Mesendoderm (in vitro differentiated cells): ENCODE measurements around the gene ARMC12.

ENCODE experiments used
- DNase-seq: peaks from one replicate; pipeline ENCODE4 v3.0.0; 2013
- H2AK5ac ChIP-seq: 2 replicates; pipeline ENCODE4 v1.6.1; 2013; ENCODE audit warnings: low read length, inconsistent platforms
- H2BK120ac ChIP-seq: 2 replicates; pipeline ENCODE4 v1.6.1; 2013; ENCODE audit warnings: low read depth, mild to moderate bottlenecking, low read length, moderate library complexity, mixed read lengths
- H2BK15ac ChIP-seq: replicated peaks from 2 replicates; pipeline ENCODE4 v1.6.1; 2013; ENCODE audit warnings: low read depth, mild to moderate bottlenecking, moderate library complexity
- H2BK5ac ChIP-seq: 2 replicates; pipeline ENCODE4 v1.6.1; 2013; ENCODE audit warnings: low read length, inconsistent platforms
- H3K18ac ChIP-seq: 2 replicates; pipeline ENCODE4 v1.6.1; 2013; ENCODE audit warnings: mild to moderate bottlenecking, low read length, mixed read lengths
- H3K23ac ChIP-seq: one replicate; pipeline ENCODE4 v1.6.1; 2013; ENCODE audit warnings: low read length
- H3K27ac ChIP-seq: 2 replicates; pipeline ENCODE4 v1.5.1; 2013; ENCODE audit warnings: low read depth, mild to moderate bottlenecking, inconsistent platforms, low read length, moderate library complexity
- H3K27me3 ChIP-seq: 2 replicates; pipeline ENCODE4 v1.6.1; 2013; ENCODE audit warnings: low read length, control low read depth, mild to moderate bottlenecking, inconsistent platforms; ENCODE audit not compliant: insufficient read depth, poor library complexity
- H3K36me3 ChIP-seq: 2 replicates; pipeline ENCODE4 v1.6.1; 2013; ENCODE audit warnings: low read length, inconsistent platforms; ENCODE audit not compliant: control insufficient read depth, insufficient read depth
- H3K4ac ChIP-seq: one replicate; pipeline ENCODE4 v1.6.1; 2013; ENCODE audit warnings: low read depth, mild to moderate bottlenecking, low read length, moderate library complexity
- H3K4me1 ChIP-seq: 2 replicates; pipeline ENCODE4 v1.6.1; 2013; ENCODE audit warnings: low read depth, low read length, inconsistent platforms; ENCODE audit not compliant: control insufficient read depth
- H3K4me2 ChIP-seq: 2 replicates; pipeline ENCODE4 v1.6.1; 2013; ENCODE audit warnings: low read length
- H3K4me3 ChIP-seq: 2 replicates; pipeline ENCODE4 v1.5.1; 2013; ENCODE audit warnings: mild to moderate bottlenecking, low read length
- H3K56ac ChIP-seq: one replicate; pipeline ENCODE4 v1.6.1; 2013; ENCODE audit warnings: low read length
- H3K79me1 ChIP-seq: 2 replicates; pipeline ENCODE4 v1.6.1; 2013; ENCODE audit warnings: low read length, inconsistent platforms
- H3K79me2 ChIP-seq: 2 replicates; pipeline ENCODE4 v1.6.1; 2013; ENCODE audit warnings: mild to moderate bottlenecking, low read length; ENCODE audit not compliant: control insufficient read depth, insufficient read depth
- H3K9ac ChIP-seq: 2 replicates; pipeline ENCODE4 v1.6.1; 2013; ENCODE audit warnings: low read length, inconsistent platforms
- H4K5ac ChIP-seq: one replicate; pipeline ENCODE4 v1.6.1; 2013; ENCODE audit warnings: low read length
- H4K8ac ChIP-seq: one replicate; pipeline ENCODE4 v1.6.1; 2013; ENCODE audit warnings: low read depth, mild to moderate bottlenecking, control low read depth, low read length, moderate library complexity
- WGBS: extraction: QIAGEN DNeasy Blood & Tissue Kit; methylation state at CpG from one replicate; pipeline ENCODE4 v1.1.7; 2013; ENCODE audit warnings: low lambda C conversion rate, missing lambda C conversion rate; ENCODE audit not compliant: insufficient coverage; ENCODE audit errors: extremely low coverage; 5-methylcytosine and 5-hydroxymethylcytosine counted together

Gene ARMC12

GRCh38 chr6:35776364-35777215 lies 39.8 kb downstream of the ARMC12 start, which contains the start of gene CLPSL2:
CLPSL2 (plus strand) TSS chr6:35776598; CDS start chr6:35776619, 21 bp downstream.
- Histone ChIP-seq H2AK5ac (no peak within 1 kb of the TSS), H3K9ac (peak within 1 kb of the TSS; percentile 58), H2BK120ac (no peak within 1 kb of the TSS), H3K23ac (peak within 1 kb of the TSS; percentile 17), H3K79me1 (no peaks in the 10 kb centered on the region), H3K18ac (peak within 1 kb of the TSS; percentile 66), H3K79me2 (no peaks in the 10 kb centered on the region), H3K4ac (peak within 1 kb of the TSS; percentile 29), H4K5ac (no peak within 1 kb of the TSS), H4K8ac (no peak within 1 kb of the TSS), H3K27me3 (no peaks in the 10 kb centered on the region), H2BK5ac (no peak within 1 kb of the TSS), H2BK15ac (no peak within 1 kb of the TSS), H3K4me2 (peak within 1 kb of the TSS; percentile 64), H3K4me3 (peak within 1 kb of the TSS; percentile 30), H3K56ac (peak within 1 kb of the TSS; percentile 79), H3K36me3 (no peaks in the 10 kb centered on the region), H3K4me1 (no peaks in the 10 kb centered on the region), H3K27ac (no peak within 1 kb of the TSS)
- no CpG with 5 or more reads among the region's 56 CpGs for WGBS
- DNase-seq: peak; percentile 73

DNA sequence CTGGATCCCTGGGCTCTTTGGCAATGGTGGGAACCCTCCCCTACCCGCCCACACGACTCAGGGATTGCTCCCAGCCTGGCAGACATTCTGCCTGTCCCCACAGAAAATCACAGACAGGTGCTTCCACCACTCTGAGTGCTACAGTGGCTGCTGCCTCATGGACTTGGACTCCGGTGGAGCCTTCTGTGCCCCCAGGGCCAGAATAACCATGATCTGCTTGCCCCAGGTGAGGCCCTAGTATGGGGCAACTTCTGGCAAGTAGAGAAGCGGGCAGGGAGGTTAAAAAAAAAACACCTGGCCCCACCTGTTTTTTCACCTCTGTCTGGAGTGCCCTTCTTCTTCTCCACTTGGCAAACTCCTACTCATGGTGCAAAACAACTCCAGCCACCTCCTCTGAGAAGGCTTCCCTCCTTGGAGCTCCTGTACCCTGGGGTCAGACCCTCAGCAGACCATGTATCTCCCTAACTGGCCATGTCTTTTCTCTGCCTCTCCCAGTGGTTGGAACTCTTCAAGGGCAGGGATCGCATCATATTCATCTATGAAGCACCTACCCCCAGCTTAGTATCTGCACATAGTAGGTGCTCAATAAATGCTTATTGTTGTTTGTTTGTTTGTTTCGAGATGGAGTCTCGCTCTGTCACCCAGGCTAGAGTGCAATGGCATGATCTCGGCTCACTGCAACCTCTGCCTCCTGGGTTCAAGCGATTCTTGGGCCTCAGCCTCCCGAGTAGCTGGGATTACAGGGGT lies 40.7 kb downstream of the ARMC12 start:
- no peak overlapping the region for H2BK120ac ChIP-seq
- no peak overlapping the region for H3K56ac ChIP-seq
- no peak overlapping the region for H3K4me2 ChIP-seq
- no peak overlapping the region for H2BK5ac ChIP-seq
- no peak overlapping the region for H4K5ac ChIP-seq
- no peak overlapping the region for H2BK15ac ChIP-seq
- no peak overlapping the region for H3K9ac ChIP-seq
- WGBS: no CpG with 5 or more reads among the region's 10 CpGs
- no peaks in the 10 kb centered on the region for H3K79me2 ChIP-seq
- H3K4me1 ChIP-seq: no peaks in the 10 kb centered on the region
- no peak overlapping the region for H3K4me3 ChIP-seq
- no peak overlapping the region for H2AK5ac ChIP-seq
- no peaks in the 10 kb centered on the region for H3K27me3 ChIP-seq
- H3K4ac ChIP-seq: no peak overlapping the region
- H4K8ac ChIP-seq: no peak overlapping the region
- H3K79me1 ChIP-seq: no peaks in the 10 kb centered on the region
- no peaks in the 10 kb centered on the region for H3K36me3 ChIP-seq
- H3K23ac ChIP-seq: no peak overlapping the region
- H3K27ac ChIP-seq: no peak overlapping the region
- DNase-seq: no peak
- H3K18ac ChIP-seq: no peak overlapping the region

DNA sequence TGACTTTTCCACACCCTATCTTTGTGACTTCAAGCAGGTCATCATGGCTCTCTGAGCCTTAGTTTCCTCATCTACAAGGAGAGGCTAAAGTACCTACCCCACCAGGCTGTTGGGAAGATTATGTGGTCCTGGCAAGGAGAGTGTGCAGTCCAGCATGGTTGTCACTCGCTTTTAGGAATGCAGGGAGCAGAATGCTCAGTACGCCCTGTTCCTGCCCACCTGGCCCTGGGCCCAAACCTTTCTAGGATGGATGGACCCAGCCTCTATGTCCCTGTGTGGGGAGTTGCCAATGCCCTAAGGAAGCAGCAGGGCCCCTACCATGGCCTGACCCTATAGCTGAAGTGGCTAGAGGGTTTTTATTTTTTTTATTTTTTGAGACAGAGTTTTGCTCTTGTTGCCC lies 41.6 kb downstream of the ARMC12 start:
- Histone ChIP-seq H3K56ac (no peak overlapping the region), H2BK120ac (no peak overlapping the region), H3K18ac (no peak overlapping the region), H3K79me2 (no peaks in the 10 kb centered on the region), H4K8ac (no peak overlapping the region), H3K4me3 (no peak overlapping the region), H2BK5ac (no peak overlapping the region), H3K36me3 (no peaks in the 10 kb centered on the region), H3K23ac (no peak overlapping the region), H2BK15ac (no peak overlapping the region), H3K4ac (no peak overlapping the region), H3K27me3 (no peaks in the 10 kb centered on the region), H3K4me1 (no peaks in the 10 kb centered on the region), H4K5ac (no peak overlapping the region), H3K79me1 (no peaks in the 10 kb centered on the region), H3K4me2 (no peak overlapping the region), H3K9ac (no peak overlapping the region), H2AK5ac (no peak overlapping the region), H3K27ac (no peak overlapping the region)
- no peak for DNase-seq
- no CpG with 5 or more reads among the region's 2 CpGs for WGBS

GRCh38 chr6:35780719-35781118 lies 43.9 kb downstream of the ARMC12 start, which contains the start of gene CLPSL1:
CLPSL1 (plus strand) TSS chr6:35781019; CDS start chr6:35781111, 92 bp downstream.
- H3K4ac ChIP-seq: no peak within 1 kb of the TSS
- no peak within 1 kb of the TSS for H2BK120ac ChIP-seq
- WGBS: no CpG with 5 or more reads among the region's 7 CpGs
- no peak within 1 kb of the TSS for H3K56ac ChIP-seq
- no peak within 1 kb of the TSS for H3K18ac ChIP-seq
- H3K23ac ChIP-seq: no peak within 1 kb of the TSS
- no peaks in the 10 kb centered on the region for H3K4me1 ChIP-seq
- H4K5ac ChIP-seq: no peak within 1 kb of the TSS
- H3K4me3 ChIP-seq: no peak within 1 kb of the TSS
- H2BK15ac ChIP-seq: no peak within 1 kb of the TSS
- no peak within 1 kb of the TSS for H4K8ac ChIP-seq
- H3K79me2 ChIP-seq: no peaks in the 10 kb centered on the region
- DNase-seq: no peak
- H3K9ac ChIP-seq: no peak within 1 kb of the TSS
- H2BK5ac ChIP-seq: no peak within 1 kb of the TSS
- no peaks in the 10 kb centered on the region for H3K36me3 ChIP-seq
- H3K79me1 ChIP-seq: no peaks in the 10 kb centered on the region
- H2AK5ac ChIP-seq: no peak within 1 kb of the TSS
- no peaks in the 10 kb centered on the region for H3K27me3 ChIP-seq
- H3K27ac ChIP-seq: no peak within 1 kb of the TSS
- H3K4me2 ChIP-seq: no peak within 1 kb of the TSS

DNA sequence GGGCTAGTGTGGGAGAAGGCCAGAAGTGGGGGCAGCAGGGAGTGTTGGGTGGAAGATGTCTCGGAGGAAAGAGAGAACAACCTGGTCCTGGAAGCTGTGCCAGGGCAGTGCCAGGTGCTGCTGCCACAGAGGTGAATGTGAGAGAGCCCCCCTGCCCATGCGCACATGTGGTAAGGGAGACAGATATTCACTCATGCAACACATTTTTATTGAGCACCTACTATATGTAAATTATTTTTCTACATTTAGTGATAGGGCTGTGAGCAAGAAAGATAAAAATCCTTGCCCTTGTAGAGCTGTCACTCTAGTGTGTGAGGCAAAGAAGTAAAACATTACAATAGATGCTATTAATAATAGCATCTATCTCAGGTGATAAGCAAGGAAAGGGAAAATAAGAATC lies 44.5 kb downstream of the ARMC12 start:
- no peaks in the 10 kb centered on the region for H3K27me3 ChIP-seq
- no peak overlapping the region for H3K18ac ChIP-seq
- H3K4ac ChIP-seq: no peak overlapping the region
- no peak overlapping the region for H4K5ac ChIP-seq
- H2BK5ac ChIP-seq: no peak overlapping the region
- no peaks in the 10 kb centered on the region for H3K79me2 ChIP-seq
- no peaks in the 10 kb centered on the region for H3K36me3 ChIP-seq
- no peak overlapping the region for H3K4me2 ChIP-seq
- no peak overlapping the region for H2BK120ac ChIP-seq
- WGBS: no CpG with 5 or more reads among the region's 2 CpGs
- no peak overlapping the region for H3K27ac ChIP-seq
- no peak for DNase-seq
- H3K9ac ChIP-seq: no peak overlapping the region
- no peak overlapping the region for H3K56ac ChIP-seq
- H3K4me3 ChIP-seq: no peak overlapping the region
- H2AK5ac ChIP-seq: no peak overlapping the region
- H3K23ac ChIP-seq: no peak overlapping the region
- no peaks in the 10 kb centered on the region for H3K4me1 ChIP-seq
- no peak overlapping the region for H2BK15ac ChIP-seq
- H3K79me1 ChIP-seq: no peaks in the 10 kb centered on the region
- no peak overlapping the region for H4K8ac ChIP-seq
